ENCODE results near the gene ZCCHC9.
"Not testable (repeated sequence)": the region's sequence is repeated elsewhere in the genome, so short reads cannot be mapped to it uniquely, and the experiment has no call there.

DNA sequence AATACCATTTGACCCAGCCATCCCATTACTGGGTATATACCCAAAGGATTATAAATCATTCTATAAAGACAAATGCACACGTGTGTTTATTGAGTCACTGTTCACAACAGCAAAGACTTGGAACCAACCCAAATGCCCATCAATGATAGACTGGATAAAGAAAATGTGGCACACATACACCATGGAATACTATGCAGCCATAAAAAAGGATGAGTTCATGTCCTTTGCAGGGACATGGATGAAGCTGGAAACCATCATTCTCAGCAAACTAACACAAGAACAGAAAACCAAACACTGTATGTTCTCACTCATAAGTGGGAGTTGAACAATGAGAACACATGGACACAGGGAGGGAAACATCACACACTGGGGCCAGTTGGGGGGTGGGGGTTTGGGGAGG, 38.6 kb upstream of the ZCCHC9 start:
- TF ChIP-seq POLR2A (IDR thresholded peaks at IDR 0.05; ENCODE audit: low read depth, low read length); POLR2AphosphoS5 (IDR thresholded peaks at IDR 0.05; ENCODE audit: low read depth, low read length); TAF1 (IDR thresholded peaks at IDR 0.05; ENCODE audit: borderline replicate concordance, low read depth, low read length): not testable (repeated sequence)

Data from GM12892 (cell line).